Activated CD4-positive, alpha-beta T cell treated with anti-CD3 and anti-CD28 coated beads, Interleukin-2, amount 50 U/mL, for 16 hours (primary cell): ENCODE results near the gene RFC3.
"Not testable (repeated sequence)": the region's sequence is repeated elsewhere in the genome, so short reads cannot be mapped to it uniquely, and the experiment has no call there.

Source experiments
- DNase-seq: peaks from one replicate; pipeline ENCODE4 v3.0.0-alpha.2; 2020

The RFC3 gene

GRCh38 chr13:33817901-33818706 lies at the start of gene RFC3:
RFC3 (plus strand) TSS chr13:33818149; CDS start chr13:33818179, 30 bp downstream.
- peak; percentile 95 for DNase-seq

GRCh38 chr13:33771296-33771695 lies 46.7 kb upstream of the RFC3 start:
- no peak for DNase-seq

DNA sequence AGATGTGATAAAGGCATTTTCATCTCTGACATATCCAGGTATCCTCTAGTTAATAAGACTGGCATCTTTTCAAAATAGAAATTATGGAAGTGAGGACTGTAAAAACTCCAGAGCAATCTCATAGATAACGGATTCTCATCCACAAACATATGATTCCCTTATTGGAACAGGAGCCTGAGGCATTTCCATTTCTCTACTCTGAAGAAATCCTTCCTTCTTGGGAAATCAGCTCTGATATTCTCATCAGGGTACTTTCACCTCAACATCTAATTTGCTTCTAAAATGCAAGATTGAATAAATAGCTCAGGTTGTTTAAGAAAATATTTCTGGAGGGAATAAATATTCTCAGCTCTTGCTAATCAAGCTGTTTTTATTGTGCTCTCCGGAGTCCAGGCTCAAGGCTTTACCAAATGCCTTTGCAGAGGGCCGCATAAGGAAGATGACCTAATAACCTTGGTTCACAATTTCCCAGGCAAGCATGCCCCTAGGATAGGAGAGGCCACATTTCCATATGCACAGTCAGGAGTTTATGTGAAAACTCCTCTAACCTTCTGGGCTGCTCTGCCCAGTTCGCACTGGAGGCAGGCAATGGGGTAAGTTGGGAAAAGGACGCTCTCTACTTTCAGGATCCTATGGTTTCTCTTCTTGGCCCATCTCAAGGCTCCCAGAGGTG lies 44.0 kb upstream of the RFC3 start:
- no peak for DNase-seq

GRCh38 chr13:33775339-33776108 lies 42.4 kb upstream of the RFC3 start:
- no peak for DNase-seq

DNA sequence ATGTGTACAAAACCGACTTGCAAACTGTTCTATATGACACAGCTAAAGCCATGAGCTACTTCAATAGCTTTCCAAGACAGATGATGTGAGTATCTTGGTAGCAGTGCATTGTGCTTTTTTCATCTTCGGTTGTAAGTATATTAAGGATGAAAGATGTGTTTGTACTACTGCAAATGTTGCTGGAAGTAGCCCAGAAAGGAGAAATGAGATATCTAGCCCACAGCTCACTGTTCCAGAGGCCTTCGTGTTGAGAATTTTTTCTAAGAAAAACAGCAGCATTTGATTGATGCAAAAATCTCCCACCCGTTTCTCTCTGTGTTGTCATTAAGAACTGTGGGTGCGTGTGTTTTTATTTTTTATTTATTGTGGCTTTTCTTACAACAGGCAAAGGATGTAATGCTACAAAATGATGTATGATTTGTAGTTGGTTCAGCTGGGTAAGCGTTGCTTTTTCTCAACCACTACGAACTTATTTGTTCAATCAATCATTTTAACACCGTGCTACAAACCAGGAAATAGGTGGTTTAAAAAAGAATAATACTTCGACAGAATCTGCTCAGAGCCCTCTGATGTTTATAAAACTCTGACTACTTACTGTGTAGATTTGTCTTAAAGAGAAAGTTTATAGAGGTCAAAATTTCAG lies 41.6 kb upstream of the RFC3 start:
- DNase-seq: no peak

GRCh38 chr13:33782631-33783030 lies 35.3 kb upstream of the RFC3 start:
- no peak for DNase-seq

DNA sequence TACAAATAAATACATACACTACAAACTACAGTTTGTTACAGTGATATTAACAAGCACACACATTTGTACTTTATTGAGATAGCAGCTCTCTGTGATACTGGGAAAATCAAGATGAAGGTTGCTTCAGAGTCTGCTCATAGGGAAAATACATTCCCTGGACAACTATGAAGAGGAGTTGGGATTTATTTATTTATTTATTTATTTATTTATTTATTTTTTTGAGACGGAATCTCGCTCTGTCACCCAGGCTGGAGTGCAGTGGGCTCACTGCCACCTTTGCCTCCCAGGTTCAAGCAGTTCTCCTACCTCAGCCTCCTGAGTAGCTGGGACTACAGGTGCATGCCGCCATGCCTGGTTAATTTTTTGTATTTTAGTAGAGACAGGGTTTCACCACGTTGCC lies 34.7 kb upstream of the RFC3 start:
- not testable (repeated sequence) for DNase-seq

DNA sequence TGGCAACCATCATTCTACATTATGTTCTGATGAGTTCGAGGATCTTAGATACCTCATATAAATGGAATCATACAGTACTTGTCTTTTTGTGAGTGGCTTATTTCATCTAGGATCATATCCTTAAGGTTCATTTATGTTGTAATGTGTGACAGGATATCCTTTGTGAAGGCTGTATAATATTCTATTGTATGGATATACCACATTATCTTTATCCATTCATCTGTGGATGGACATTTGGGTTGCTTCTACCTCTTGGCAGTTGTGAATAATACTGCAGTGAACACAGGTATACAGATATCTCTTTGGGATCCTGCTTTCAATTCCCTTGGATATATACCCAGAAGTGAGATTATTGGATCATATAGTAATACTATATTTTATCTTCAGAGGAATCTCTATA lies 33.2 kb upstream of the RFC3 start:
- no peak for DNase-seq

DNA sequence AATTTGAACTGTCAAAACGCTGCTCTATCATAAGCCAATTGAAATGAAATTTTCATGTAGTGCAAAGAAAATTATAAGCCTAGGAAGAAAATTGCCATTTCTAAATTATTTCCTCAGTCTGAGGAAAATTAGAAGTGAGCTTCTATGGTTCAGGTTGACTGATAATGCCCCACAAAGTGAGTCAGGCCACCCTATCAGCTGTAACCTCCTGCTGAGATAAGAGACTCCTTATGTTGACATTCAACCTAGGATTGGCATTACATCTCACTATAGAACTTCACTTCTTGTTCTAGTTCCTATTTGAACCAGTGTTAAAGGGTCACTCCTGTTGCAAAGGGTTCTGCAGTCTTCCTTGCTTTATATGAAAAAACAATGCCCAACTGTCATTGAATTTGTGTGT lies 32.6 kb upstream of the RFC3 start:
- DNase-seq: no peak

- peak; percentile 9 for DNase-seq
Observed at GRCh38 chr13:33787051-33787591, 30.8 kb upstream of the RFC3 start.

DNA sequence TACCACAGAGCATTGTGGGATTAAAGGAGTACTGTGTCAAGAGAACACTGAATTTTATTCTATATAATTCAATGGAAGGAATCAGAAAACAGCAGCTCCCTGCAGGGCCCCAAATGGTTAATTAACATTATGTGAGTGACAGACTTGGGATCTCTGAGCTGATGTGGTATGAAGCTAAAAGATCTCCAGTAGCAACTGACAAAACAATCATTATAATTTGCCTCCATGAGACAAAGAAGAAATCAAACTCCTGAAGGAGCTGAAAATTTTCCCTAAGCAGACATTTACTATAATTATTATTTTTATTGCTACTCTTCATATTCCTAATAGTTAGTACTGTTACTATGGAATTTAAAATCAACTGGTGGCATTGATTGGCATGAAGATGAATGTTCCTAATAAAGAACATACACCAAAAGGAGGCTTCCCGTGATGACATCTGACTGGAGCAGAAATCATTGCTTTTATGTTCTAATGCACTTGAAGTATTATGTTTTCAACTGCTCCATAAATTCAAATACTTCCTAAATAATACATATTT lies 28.8 kb upstream of the RFC3 start:
- no peak for DNase-seq

GRCh38 chr13:33789739-33790138 lies 28.2 kb upstream of the RFC3 start:
- DNase-seq: no peak

- no peak for DNase-seq
Observed at GRCh38 chr13:33793726-33794125, 24.2 kb upstream of the RFC3 start.

GRCh38 chr13:33794576-33794975 lies 23.4 kb upstream of the RFC3 start:
- DNase-seq: no peak

DNA sequence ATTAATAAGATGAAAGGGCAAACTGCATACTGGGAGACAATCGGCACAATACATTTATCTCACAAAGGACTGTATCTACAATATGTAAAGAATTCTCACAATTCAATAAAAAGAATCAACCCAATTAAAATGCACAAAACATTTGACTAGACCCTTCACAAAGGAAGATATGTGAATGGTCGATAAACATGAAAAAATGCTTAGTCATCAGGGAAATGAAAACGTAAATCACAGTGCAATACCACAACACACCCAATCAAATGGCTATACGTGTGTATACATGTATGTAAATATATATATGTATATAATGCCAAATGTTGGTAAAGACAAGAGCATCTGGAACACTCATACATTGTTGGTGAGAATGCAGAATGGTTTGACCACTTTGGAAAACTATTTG lies 21.9 kb upstream of the RFC3 start:
- DNase-seq: no peak

DNA sequence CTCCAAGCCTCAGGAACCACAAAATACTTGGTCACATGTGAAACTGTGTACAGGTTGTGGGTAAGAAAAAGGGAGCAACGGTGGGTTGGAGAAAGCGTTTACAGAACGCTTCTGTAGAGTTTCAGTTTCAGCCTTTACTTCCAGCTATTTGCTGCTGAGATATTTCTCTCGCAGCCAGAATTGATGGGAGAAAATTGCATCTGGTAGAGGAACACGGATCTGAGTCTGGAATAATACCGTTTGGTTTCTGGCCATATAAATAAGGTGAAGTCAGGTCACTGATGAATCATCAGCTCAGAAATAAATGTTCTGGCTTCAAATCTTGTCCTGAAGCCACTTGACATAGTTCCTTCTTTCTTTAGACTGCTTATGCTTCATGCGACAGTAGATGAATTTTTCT lies 20.3 kb upstream of the RFC3 start:
- no peak for DNase-seq

- DNase-seq: no peak
Observed at GRCh38 chr13:33798023-33798422, 19.9 kb upstream of the RFC3 start.

DNA sequence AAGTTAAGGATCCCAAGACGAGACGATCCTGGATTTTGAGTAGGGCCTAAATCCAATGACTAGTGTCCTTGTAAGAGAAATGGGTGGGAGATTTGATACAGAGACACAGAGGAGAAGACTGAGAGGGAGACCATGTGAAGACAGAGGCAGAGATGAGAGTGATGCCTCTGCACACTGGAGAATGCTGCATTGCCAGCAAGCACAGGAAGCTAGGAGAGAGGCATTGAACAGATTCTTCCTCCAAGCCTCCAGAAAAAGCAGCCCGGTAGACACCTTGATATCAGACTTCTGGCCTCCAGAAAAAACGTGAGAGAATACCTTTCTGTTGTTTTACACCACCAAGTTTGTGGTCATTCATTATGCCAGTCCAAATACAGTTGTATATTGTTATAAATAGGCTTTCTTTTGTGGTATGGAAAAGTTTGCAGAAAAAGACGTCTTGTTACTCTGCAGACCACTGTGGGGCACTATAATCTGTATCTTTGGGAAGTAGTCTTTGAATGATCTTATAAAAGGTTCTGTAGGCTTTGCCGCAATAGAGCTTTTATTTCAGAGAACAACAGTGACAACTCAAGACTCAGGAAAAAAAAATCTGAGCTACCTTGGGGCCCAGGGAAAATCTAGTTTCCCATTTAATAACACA lies 17.9 kb upstream of the RFC3 start:
- no peak for DNase-seq

GRCh38 chr13:33800646-33801186 lies 17.2 kb upstream of the RFC3 start:
- DNase-seq: no peak

DNA sequence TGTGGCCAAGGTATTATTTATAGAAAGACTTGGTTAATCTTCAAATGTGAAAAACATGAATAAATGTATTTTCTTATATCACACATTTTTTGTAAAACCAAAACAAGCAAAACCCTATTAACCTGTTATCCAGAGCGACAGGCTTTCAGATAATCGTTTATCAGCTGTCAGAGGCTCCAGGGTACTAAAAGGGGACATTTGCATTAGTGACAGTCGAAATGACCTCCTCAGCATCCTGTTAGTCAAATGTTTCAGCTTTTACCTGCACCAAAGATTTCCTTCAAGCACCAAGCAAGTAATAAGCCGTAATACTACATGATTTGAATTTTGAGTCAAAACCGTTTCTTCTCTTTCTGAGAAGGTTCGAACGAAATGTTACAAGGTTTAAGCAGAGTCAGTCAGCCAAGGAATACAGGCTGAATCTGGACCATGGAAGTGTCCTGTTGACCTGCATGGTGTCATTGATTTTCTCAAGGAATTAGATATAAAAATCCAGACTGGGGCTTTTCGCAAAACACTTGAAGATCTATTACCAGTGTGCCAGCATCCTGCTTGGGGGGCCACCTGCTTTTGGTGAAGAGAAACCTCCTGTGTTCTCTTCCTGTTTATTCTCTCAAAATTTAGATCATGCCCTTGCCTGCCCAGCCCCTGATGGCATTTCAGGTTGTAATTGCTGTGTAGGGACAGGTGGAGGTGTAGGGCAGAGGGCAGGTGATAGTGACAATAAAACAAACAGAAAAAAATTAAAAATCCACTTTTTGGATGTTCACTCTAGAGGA lies 11.3 kb upstream of the RFC3 start:
- DNase-seq: no peak

- DNase-seq: not testable (repeated sequence)
Observed at GRCh38 chr13:33812829-33813228, 5.1 kb upstream of the RFC3 start.
